COLO668 (cell line): ENCODE measurements around the gene PTPRU.
"Not testable (repeated sequence)": the region's sequence is repeated elsewhere in the genome, so short reads cannot be mapped to it uniquely, and the experiment has no call there.

Experiments
- DNase-seq: peaks from one replicate; lab custom pipeline; 2025; ENCODE audit not compliant: unreplicated experiment; lab: John Stamatoyannopoulos, UW

PTPRU gene

GRCh38 chr1:29285771-29286170 is 49.4 kb downstream of the PTPRU start:
- no peak for DNase-seq

- DNase-seq = no peak
These were observed 50.0 kb downstream of the PTPRU start for GRCh38 chr1:29286194-29286767.

GRCh38 chr1:29289493-29289892 is 53.2 kb downstream of the PTPRU start:
- no peak for DNase-seq

GRCh38 chr1:29290414-29290985 is 54.2 kb downstream of the PTPRU start:
- no peak for DNase-seq

GRCh38 chr1:29291756-29292155 is 55.4 kb downstream of the PTPRU start:
- no peak for DNase-seq

- DNase-seq = no peak
These were observed 56.0 kb downstream of the PTPRU start for GRCh38 chr1:29292344-29292743.

GRCh38 chr1:29297450-29297849 is 61.1 kb downstream of the PTPRU start:
- no peak for DNase-seq

GRCh38 chr1:29298246-29298645 is 61.9 kb downstream of the PTPRU start:
- no peak for DNase-seq

GRCh38 chr1:29299446-29299845 is 63.1 kb downstream of the PTPRU start:
- no peak for DNase-seq

- DNase-seq = not testable (repeated sequence)
These were observed 65.4 kb downstream of the PTPRU start for GRCh38 chr1:29301732-29302131.

GRCh38 chr1:29303201-29304024 is 67.1 kb downstream of the PTPRU start:
- DNase-seq = no peak

GRCh38 chr1:29304025-29304684 is 67.8 kb downstream of the PTPRU start:
- DNase-seq = no peak

- DNase-seq = no peak
These were observed 69.6 kb downstream of the PTPRU start for GRCh38 chr1:29305943-29306342.

- DNase-seq = no peak
These were observed 70.3 kb downstream of the PTPRU start for GRCh38 chr1:29306471-29307140.

- DNase-seq = no peak
These were observed 72.8 kb downstream of the PTPRU start for GRCh38 chr1:29309075-29309474.

GRCh38 chr1:29309621-29310020 is 73.3 kb downstream of the PTPRU start:
- no peak for DNase-seq

GRCh38 chr1:29310616-29311180 is 74.4 kb downstream of the PTPRU start:
- DNase-seq = peak; percentile 71

- DNase-seq = no peak
These were observed 75.2 kb downstream of the PTPRU start for GRCh38 chr1:29311352-29312030.

- DNase-seq = no peak
These were observed 76.4 kb downstream of the PTPRU start for GRCh38 chr1:29312469-29313461.
